Stimulated activated CD4-positive, alpha-beta T cell treated with anti-CD3 and anti-CD28 coated beads, Interleukin-12 subunit alpha, Interleukin-12 subunit beta, amount 100 ng/mL, for 4 hours (primary cell): ENCODE results near the gene PNPLA2.

ENCODE experiments used
- DNase-seq: peaks from one replicate; pipeline ENCODE4 v3.0.0-alpha.2; 2020

PNPLA2 gene

DNA sequence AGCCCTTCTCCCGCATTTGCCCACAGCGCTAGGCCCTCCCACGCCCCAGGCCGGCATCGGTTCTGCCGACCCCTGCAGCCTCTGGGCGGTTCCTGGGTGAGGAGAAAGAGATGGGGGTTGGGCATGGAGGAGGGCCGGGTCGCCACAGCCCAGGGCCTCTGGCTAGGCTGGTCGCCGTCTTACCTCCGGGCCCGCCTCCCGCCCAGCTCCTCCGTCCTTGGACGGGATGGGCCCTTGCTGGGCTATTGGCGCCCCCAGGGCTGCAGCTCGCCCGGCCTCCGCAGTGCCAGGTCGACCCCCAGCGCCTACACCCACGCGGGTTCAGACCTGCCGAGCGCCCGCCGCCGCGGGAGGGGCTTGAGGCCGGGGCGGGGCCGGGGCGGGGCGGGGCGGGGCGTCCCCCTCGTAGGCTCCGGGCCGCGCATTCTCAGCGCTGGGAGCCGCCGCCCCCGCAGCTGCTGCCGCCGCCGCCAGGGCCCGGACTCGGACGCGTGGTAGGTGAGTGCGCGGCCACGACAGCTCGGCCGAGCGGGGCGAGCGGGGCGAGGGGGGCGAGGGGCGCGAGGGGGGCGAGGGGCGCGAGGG is 13.9 kb downstream of the PNPLA2 start, which contains the start of gene CD151:
Gene CD151, plus strand, starts transcription at position 424 of the 585 bp plus-strand sequence. CDS start 3,118 bp downstream, outside the sequence.
- DNase-seq: peak; percentile 57

DNA sequence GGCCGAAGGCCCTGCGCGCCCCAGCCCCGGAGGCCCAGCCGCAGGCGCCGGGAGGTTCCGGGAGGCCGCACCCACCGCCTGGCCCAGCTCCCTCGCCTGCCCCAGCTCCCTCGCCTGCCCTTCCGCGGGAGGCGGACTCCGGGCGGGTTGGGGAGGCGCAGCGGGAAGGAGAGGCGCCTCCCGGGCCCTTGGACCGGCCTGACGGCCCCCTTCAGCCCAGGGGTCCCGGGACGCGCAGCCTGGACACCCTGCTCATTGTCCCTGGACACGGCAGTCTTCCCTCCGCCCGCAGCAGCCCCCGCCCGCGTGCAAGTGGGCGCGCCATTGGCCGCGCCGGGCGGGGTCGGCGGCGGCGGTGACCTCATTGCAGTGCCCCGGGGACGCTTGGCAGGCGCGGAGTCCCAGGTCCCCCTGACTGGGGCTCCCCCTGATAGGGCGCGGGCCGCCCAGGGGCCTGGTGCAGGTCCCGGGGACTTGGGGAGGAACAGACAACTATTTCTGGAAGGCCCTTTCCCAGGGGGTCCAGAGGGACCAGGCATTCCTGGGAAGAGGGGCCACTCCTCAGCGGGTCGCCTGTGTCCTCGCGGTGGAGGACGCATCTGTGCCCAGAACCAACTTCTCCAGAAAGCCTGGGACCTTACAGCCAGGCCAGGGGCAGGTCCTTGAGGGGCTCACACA is 14.5 kb downstream of the PNPLA2 start:
- DNase-seq: no peak

DNA sequence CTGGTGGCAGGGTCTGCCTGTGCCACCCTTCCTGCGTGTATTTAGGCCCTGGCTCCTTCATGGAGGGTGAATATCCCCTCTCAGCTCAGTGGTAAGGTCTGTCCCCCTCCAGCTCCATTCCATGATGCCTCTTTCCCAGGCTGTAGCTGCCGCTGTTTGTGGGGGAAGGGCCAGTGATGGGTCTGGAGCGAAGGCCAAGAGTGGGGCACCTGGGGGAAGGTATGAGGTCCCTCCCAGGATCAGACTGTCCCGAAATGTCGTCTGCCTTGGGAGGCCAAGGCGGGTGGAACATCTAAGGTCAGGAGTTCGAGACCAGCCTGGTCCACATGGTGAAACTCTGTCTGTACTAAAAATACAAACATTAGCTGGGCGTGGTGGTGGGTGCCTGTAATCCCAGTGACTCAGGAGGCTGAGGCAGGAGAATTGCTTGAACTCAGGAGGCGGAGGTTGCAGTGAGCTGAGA is 15.2 kb downstream of the PNPLA2 start:
- no peak for DNase-seq

DNA sequence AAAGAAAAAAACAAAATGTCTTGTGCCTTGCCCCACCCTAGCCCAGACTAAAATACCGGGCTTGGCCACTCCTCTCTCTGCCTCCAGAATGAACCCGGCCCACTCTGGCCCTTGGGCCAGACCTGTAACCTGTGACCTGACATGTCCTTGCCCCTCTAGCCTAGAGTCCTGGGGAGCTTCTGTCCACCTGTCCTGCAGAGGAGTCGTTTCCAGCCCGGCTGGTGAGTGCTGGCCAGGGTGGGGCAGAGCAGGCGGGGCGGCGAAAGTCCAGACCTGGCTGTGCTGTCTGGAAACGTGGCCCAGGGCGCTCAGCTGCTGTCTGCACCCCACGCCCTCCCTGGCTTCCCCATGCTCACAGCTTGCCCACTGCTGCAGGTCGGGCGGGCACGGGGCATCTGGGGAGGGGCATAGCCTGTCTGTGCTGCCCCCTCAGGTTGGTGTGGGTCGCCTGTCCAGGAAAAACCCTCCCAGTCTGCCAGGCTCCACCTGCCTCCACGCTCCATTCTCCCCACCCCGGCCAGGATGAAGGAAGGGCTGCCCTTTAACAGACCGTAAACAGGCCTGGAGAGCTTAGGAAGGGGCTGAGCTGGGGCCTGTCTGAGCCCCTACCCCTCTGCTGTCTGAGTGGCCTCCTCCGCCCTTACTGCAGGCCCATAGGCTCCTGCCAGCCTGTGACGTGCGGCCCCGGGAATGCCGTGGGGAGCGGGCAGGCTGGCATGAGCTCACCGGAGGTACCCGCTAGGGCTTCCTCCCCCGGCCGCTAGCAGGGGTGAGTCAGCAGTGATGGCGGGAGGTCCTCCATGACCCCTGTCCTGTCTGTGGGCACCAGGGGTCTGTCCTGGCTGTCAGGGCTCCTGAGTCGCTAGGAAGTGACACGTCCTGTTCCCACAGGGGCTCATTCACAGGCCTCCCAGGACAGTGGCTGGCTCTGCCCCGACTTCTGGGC is 15.9 kb downstream of the PNPLA2 start:
- DNase-seq: no peak

DNA sequence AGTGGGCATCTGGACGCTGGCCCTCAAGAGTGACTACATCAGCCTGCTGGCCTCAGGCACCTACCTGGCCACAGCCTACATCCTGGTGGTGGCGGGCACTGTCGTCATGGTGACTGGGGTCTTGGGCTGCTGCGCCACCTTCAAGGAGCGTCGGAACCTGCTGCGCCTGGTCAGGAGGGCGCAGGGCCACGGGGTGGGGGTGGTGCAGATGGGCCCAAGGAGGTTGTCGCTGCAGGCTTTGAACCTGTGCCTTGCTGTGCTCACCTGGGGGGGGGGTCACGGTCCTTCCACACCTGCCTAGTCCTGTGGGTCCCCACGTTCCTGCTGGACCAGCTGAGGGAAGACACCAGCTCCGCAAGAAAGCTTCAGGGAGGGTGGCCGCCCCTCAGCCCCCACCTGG is 17.6 kb downstream of the PNPLA2 start:
- DNase-seq: no peak

DNA sequence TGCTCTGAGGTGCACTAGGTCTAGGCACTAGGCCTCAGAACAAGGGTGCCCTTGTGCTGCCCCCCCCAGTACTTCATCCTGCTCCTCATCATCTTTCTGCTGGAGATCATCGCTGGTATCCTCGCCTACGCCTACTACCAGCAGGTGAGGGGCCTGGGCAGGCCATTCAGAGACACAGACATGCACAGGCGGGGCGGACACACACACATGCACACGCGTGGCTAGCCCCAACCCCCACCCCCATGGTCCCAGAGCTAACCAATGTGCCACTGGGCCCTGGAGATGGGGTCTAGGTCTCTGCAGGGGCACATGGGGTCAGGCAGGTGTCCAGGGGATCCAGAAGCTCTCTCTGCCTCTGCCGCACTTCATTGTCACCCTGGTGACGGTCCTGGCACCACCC is 18.0 kb downstream of the PNPLA2 start:
- no peak for DNase-seq

DNA sequence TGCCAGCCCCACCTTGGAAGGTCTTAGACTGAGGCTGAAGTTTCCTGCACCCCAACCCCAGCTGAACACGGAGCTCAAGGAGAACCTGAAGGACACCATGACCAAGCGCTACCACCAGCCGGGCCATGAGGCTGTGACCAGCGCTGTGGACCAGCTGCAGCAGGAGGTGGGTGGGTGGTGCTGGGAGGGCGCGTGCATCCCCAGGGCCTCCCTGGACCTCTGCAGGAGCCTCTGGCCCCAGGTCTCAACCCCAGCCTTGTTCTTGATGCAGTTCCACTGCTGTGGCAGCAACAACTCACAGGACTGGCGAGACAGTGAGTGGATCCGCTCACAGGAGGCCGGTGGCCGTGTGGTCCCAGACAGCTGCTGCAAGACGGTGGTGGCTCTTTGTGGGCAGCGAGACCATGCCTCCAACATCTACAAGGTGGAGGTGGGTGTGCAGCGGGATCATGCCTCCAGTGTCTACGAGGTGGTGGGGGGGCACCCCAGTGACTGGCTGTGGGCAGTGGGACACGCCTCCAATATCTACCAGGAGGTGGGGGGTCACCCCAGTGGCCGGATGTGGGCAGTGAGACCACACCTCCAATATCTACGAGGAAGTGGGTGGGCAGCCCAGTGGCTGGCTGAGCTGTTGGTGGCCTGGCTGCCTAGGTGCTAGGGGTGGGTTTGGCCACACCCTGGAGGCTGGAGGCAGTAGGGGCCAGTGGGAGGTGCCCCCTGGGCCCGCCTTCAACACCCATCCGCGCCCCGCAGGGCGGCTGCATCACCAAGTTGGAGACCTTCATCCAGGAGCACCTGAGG is 18.7 kb downstream of the PNPLA2 start:
- DNase-seq: no peak

DNA sequence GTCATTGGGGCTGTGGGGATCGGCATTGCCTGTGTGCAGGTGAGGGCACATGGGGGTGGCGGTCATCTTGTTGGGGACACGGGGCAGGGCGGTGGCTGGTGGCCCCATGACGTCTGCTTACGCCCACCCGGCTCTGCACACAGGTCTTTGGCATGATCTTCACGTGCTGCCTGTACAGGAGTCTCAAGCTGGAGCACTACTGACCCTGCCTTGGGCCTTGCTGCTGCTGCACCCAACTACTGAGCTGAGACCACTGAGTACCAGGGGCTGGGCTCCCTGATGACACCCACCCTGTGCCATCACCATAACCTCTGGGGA is 19.2 kb downstream of the PNPLA2 start:
- no peak for DNase-seq

DNA sequence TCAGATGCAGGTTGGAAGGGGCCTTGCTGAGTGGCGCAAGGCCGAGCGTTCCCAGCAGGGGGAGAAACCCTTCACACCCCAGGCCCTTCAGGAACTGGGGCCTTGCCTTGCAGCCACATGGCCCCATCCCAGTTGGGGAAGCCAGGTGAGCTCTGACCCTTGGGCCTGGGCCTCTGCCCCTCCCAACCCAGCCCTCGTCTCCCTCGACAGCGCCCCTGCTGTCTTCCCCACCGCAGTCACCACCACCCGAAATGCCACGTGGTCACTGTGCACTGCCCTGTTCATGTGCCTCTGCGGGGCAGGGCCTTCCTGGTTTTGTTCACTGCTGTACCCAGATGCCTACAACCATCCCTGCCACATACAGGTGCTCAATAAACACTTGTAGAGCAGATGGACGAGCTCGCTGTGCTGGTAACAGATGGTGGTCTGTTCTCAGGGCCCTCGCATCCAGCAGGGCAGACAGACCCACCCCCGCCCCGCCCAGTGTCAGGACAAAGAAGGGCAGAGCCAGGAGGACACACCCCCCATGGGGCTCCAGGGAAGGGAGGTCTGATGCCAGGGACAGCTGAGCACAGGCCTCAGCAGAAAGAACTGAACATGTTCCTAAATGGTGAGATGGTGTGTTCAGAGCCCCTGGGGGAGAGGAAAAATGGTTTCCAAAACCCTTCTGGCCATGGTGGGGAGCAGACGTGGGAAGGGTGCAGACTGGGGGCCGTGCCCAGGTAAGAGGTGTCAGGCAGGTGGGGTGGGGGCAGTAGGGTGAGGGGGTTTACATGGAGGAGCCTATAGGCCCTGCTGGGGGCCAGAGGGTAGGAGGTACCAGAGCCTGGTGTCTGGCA is 19.9 kb downstream of the PNPLA2 start:
- no peak for DNase-seq

DNA sequence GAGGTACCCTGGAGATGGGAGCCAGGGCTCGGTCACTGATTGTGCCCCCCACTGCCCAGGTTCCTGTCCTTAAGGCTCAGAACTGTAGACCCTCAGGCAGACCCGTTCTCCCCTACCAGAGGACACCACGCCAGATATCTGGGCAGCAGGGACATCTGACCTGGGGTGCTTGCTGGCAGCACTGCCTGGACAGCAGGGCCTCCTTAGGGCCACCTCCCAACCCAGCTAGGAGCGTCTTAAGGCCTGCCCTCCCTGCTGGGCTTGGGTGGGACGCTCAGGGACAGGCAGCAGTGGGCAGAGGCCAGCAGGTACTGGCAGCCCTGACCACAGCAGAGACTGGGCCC is 20.5 kb downstream of the PNPLA2 start:
- no peak for DNase-seq

DNA sequence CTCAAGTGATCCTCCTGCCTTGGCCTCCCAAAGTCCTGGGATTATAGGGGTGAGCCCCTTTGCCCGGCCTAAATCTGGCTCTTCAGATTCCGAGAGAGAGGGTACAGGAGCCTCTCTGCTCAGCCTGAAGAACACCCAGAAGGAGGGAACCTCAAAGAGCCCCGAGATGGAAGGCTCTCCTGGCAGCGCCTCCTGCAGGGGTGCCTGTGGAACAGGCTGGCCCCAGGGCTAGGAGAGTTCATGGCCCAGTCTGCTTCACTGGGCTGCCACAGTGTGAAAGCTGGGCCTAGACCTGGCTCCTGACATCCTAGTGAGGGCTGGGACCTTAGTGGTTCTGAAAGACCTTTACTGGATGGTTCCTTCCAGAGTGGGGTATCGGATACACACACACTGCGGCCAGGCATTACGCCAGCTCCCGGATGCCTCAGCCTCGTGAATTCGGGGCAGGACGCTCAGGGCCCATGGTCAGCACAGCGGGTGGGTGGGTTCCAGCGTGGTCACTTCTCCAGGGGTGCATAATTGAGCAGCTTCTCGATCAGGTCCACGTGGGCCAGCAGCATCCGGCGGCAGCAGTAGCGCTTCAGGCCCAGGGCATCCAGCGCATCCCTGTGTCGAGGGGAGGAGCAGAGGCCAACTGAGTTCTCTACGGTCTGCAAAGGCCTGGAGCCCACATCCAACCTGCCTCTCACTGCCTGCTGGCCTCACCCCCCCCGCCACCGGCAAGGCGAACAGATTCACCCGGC is 21.3 kb downstream of the PNPLA2 start:
- DNase-seq: no peak

DNA sequence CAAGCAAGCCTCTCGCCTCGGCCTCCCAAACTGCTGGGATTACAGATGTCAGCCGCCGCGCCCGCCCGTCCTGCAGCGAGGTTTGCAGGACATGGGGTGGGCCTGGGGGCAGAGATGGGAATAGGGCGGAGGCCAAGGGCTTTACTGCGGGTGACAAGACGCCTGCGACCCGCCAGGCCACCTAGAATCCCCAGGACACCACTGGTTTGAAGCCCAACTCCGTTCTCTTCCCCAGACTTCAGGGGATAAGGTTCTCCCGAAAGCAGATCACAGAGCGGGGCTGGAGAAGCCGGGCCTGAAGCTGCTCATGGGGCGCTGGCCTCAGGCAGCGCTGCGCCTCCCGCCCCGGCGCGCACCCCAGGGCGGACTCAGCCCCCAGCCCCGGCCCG is 23.3 kb downstream of the PNPLA2 start:
- no peak for DNase-seq

DNA sequence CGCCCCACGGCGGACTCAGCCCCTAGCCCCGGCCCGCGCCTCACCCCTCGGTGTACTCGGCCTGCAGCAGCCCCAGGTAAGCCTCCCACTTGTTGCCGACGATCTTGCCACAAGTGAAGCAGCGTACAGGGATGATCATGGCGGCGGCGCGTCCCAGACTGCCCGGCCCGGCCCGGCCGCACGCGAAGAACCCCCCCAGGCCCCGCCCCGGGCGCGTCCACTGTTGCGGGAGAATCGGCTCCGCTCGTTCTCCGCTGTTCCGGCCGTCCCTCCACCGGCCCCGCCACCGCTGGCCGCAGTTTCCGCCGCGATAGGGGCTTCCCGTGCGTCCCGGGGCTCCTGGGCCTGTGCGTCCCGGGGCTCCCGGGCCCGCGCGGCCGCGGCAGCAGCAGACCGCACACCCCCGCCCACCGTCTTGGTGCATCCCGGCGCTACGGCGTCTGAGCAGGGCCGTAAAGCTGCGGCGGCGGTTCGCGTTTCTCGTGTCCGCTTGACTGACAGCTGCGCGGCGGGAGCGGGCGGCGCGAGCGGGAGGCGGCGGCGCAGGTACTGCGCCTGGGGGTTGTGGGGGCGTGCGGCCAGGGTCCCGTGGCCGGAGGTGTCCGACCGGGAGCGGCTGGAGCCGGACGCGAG is 23.8 kb downstream of the PNPLA2 start, which contains the start of the genes POLR2L and TSPAN4:
Gene POLR2L, minus strand, starts transcription at position 160 of the 633 bp plus-strand sequence. Its CDS starts 21 bp downstream, at position 139.
Gene TSPAN4, plus strand, starts transcription at position 483 of the 633 bp plus-strand sequence. CDS start 7,453 bp downstream, outside the sequence.
- DNase-seq: peak; percentile 89

DNA sequence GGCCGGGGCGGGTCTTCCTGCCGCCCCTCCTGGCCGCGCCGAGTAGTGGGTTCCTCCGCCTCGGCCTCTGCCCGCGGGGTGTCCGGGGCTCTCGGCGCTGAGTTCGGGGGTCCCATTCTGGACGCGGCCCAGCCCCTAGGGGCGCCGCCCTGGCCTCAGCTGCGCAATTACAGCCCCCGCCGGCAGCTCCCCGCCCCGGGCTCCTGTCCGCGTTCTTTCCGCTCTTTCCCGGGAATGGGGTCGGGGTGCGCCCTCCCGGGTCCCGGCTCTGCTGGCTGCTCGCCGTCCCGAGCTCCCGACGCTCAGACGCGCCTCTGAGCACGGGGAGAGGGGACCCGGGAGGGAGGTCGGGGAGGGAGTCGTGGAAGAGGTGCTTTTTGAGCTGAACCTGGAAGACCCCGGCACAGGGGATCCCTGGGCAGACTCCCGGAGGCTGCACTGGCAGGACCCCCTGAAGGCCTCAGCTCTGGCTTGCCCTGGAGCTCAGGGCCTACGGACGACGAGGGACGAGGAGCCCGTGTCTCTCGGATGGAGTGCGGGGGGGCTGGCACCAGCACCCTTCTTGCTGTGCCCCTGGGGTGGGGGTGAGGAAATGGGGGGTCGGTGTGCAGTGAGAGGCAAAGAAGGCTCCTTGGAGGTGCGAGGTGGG is 24.5 kb downstream of the PNPLA2 start:
- DNase-seq: no peak

DNA sequence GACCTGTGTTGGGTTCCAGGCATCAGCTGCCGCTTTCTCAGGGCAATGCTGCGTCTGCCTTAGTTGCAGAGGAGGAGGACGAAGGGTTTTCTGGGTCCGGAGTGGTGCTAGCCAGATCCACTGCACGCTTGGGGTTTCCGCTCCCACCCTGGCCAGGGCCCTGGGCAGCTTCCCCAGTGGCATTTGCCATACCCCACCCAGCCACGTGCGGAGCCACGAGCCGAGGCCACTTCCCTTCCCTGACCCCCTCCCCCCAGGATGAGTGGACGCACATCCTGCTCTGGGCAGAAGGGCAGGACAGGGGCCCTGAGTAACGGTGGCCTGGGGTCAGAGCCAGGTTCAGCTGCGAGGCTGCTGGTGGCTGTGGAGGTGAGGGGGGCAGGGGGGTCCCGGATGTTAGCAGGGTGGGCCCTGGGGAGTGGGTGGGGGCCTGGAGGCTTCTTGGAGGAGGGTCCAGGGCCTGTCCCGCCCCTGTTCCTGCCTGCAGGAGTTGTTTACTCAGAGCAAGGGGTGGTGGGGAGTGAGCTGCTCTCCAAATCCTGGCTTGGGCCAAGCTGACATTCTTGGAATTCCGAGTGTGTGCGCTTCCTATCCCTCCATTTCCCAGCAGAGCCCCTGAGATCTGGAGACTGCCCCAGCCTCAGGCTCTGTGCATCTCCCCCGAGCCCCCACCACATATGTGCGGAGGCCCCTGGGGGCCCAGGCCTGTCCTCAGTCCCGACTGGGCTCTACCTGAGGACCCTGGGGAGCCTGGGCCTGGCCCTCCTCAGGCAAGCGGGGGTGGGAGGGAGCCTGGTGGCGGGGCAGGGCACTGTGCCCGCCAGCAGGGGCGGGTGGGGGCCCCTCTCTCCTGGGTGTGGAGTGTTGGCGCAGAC is 25.3 kb downstream of the PNPLA2 start:
- DNase-seq: no peak

DNA sequence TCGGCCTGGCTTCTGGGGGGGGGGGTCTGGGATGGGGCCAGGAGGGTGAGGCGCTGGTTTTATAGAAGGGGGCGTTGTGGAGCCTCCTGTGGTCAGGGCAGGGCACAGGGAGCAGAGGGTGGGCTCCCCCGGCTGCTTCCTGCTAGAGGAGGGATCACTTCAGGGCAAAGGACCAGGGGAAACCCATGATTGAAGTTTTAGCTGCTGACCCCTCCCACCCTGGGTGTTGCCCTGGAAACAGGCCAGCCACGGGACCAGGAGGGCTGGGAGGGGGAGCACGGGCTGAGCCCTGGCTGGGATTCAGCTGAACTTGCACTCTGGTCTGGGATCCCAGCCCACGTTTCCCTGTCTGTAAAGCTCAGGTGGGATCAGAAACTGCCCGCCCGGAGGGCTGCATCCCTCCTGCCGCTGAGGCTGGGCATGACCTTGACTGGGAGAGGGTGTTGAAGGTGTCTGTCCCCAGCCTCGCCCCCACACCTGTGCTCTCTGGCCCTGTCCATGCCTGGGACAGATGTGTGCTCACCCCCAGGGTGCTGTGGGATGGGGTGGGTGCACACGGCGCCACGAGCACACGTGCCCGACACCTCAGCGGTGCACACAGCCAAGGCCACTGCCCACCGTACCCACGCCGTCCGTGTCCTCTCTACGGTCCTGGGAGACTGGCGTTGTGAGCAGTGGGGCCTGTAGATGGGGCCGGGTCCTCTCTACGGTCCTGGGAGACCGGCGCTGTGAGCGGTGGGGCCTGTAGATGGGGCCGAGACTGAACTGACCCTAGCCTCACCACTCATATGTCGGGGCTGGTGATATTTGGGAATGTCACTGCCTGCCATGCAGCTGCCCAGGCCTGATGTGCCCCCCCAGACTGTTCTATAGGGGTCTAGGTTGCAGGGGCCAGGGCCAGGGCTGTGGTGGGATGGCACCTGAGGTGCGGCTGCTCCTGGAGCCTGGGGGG is 26.3 kb downstream of the PNPLA2 start:
- no peak for DNase-seq

DNA sequence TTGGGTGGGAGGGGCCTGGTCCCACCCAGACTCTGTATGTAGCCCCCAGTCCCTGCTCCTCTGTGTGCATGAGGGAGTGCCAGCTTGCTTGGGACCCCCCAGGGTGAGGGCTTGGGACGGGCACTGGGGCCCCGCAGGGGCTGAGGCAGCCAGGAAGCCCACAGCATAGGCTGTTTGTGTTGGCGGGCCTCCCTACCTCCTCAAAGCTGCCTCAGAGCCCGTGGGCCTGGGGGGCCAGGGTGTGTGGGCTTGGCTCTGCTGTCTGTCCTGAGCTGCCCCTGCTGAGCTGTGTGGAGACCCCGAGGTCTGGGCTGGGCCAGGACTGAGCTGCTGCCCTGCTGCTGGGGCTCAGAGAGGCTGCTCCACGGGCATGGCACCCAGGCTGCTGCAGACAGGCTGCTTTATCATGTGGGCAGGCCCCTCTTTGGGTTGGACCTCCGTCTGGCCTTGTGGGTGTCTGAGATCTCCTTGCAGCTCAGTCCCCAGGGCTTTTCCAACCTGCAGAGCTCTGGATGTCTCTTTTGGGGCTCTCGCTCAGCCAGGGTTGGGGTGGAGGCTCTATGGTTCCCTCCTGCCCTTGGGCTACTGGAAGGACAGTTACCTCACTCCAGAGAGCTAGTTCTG is 27.3 kb downstream of the PNPLA2 start:
- DNase-seq: no peak
